Coronary artery (tissue), 2 donors: ENCODE measurements around the gene NEK11.

Source experiments
- DNase-seq: peaks from one replicate; pipeline ENCODE4 v3.0.0-alpha.2; 2017; ENCODE audit warnings: low spot score
- H3K27ac ChIP-seq, 2 donors: fragments of 200-600 bp; sonication (generic); one replicate each; pipeline ENCODE4 v1.5.1; 2016 to 2019
- H3K4me3 ChIP-seq: fragments of 200-600 bp; sonication (generic); 2 replicates; pipeline ENCODE4 v1.5.1; 2016; ENCODE audit warnings: mild to moderate bottlenecking, moderate library complexity
- CTCF ChIP-seq: fragments of 200-600 bp; sonication (generic); IDR thresholded peaks from one replicate; pipeline ENCODE4 v1.5.1; 2019; ENCODE audit warnings: antibody characterized with exemption

Gene NEK11

GRCh38 chr3:131162516-131162915 is 135.8 kb downstream of the NEK11 start:
- no peak overlapping the region for H3K4me3 ChIP-seq
- no peak overlapping the region for H3K27ac ChIP-seq
- no peak for TF ChIP-seq CTCF
- no peak for DNase-seq

- Histone ChIP-seq H3K27ac (no peak overlapping the region), H3K4me3 (no peak overlapping the region)
- no peak for TF ChIP-seq CTCF
- no peak for DNase-seq
Observed at GRCh38 chr3:131167867-131168266, 141.2 kb downstream of the NEK11 start.

DNA sequence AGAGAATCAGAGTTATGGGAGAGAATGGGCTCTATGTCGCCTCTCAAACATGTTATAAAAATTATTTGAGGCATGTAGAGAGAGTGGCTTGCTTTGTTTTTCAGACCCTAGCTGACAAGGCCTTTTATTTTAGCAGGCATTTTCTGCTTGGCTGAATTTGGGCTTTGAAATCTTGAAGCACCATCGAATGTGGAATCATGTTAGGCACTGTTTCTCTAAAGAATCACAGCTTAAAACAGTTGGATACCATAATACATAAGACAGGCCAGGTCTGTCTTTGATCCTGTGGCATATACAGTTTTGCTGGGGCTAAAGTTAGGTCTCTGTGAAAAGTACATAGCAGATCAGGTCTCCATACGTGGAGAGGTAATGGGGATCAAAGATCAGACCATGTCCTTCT is 142.7 kb downstream of the NEK11 start:
- no peak for DNase-seq
- no peak overlapping the region for H3K27ac ChIP-seq
- H3K4me3 ChIP-seq = no peak overlapping the region
- TF ChIP-seq CTCF = no peak

DNA sequence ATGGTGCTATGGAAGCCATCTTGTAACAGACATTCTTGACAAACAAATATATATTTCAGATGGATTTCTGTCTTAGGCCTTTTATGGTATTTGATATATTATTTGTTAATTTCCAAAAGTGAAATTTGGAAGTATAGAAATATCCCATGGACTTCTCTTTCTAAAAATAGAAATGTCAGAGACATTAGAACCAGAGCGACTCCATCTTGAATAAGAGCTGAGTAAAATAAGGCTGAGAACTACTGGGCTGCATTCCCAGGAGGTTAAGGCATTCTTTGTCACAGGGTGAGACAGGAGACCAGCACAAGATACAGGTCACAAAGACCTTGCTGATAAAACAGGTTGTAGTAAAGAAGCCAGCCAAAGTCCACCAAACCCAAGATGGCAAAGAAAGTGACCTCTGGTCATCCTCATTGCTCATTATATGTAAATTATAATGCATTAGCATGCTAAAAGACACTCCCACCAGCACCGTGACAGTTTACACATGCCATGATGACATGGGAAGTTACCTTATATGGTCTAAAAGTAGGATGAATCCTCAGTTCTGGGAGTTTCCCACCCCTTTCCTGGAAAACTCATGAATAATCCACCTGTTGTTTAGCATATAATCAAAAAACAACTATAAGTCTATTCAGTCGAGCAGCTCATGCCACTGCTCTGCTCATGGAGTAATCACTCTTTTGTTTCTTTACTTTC is 146.0 kb downstream of the NEK11 start:
- Histone ChIP-seq H3K27ac (no peak overlapping the region), H3K4me3 (no peak overlapping the region)
- no peak for DNase-seq
- no peak for TF ChIP-seq CTCF

- no peak overlapping the region for H3K4me3 ChIP-seq
- TF ChIP-seq CTCF = no peak
- DNase-seq = no peak
Observed at GRCh38 chr3:131174752-131175151, 148.1 kb downstream of the NEK11 start.

DNA sequence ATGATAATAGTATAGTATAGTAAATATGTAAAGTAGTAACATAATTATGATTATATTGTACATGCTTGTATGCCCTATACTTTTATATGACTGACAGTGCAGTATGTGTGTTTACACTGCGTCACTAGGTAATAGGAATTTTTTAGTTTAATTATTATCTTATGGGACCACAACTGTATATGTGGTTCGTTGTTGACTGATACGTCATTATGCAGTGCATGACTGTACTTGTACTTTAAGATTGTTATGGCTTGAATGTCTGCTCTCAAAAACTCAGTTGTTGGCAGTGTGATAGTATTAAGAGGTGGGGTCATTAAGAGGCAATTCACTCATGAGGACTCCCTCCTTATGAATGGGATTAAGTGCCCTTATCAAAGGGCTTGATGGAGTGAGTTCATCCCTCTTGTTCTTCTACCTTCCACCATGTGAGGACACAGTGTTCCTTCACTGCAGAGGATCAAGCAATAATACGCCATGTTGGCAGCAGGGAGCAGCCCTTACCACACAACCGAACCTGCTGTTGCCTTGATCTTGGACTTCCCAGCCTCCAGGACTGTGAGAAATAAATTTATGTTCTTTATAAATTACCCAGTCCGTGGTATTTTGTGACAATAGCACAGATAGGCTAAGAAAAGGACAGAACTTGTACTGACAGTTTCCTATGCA is 152.2 kb downstream of the NEK11 start:
- H3K4me3 ChIP-seq = no peak overlapping the region
- no peak for DNase-seq
- TF ChIP-seq CTCF = no peak

More at GRCh38 chr3:131174752-131175151, 148.1 kb downstream of the NEK11 start:
- no peak overlapping the region for H3K27ac ChIP-seq

DNA sequence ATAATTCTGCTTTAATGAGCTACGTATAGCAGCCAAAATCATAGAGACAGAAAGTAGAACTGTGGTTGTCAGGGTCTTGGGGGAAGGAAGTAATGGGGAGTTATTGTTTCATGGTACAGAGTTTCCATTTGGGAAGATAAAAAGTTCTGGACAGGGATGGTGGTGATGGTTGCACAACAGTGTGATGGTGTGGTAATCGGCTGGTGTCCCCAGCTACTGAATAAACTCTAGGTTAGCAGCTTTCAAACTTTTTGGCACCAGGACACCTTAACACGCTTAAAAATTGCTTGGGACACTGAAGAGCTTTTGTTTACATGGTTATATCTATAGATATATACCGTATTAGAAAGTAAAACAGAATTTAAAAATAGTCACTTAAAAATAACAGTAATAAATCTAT is 166.0 kb downstream of the NEK11 start:
- no peak overlapping the region for H3K4me3 ChIP-seq
- DNase-seq = no peak
- no peak for TF ChIP-seq CTCF
- no peak overlapping the region for H3K27ac ChIP-seq

More for the DNA sequence above, 152.2 kb downstream of the NEK11 start:
- no peak overlapping the region for H3K27ac ChIP-seq
